ENCODE measurements around the gene AFAP1.

Gene AFAP1

GRCh38 chr4:7863911-7864681, 75.6 kb downstream of the AFAP1 start:
- no peak for TF ChIP-seq TAF1 (IDR thresholded peaks at IDR 0.05; ENCODE audit: borderline replicate concordance, insufficient read depth, low read length)
- TF ChIP-seq REST (IDR thresholded peaks at IDR 0.05; ENCODE audit: insufficient read depth in 1 of 2, low read depth in 2 of 2, low read length in 2 of 2), result no peak
- TF ChIP-seq SIN3A (IDR thresholded peaks at IDR 0.05; ENCODE audit: borderline replicate concordance, insufficient read depth, low read length), result no peak
- TF ChIP-seq POLR2AphosphoS5 (IDR thresholded peaks at IDR 0.05; ENCODE audit: low read depth, low read length), result no peak
- TF ChIP-seq FOXP2 (optimal IDR thresholded peaks at IDR 0.05; ENCODE audit: borderline replicate concordance, extremely low read depth, extremely low read length, insufficient read depth), result no peak

- TF ChIP-seq SIN3A (IDR thresholded peaks at IDR 0.05; ENCODE audit: borderline replicate concordance, insufficient read depth, low read length), result no peak
- TF ChIP-seq TAF1 (IDR thresholded peaks at IDR 0.05; ENCODE audit: borderline replicate concordance, insufficient read depth, low read length), result no peak
- no peak for TF ChIP-seq FOXP2 (optimal IDR thresholded peaks at IDR 0.05; ENCODE audit: borderline replicate concordance, extremely low read depth, extremely low read length, insufficient read depth)
- TF ChIP-seq POLR2AphosphoS5 (IDR thresholded peaks at IDR 0.05; ENCODE audit: low read depth, low read length), result no peak
- no peak for TF ChIP-seq REST (IDR thresholded peaks at IDR 0.05; ENCODE audit: insufficient read depth in 1 of 2, low read depth in 2 of 2, low read length in 2 of 2)
Measured at GRCh38 chr4:7862561-7863192, 77.0 kb downstream of the AFAP1 start.

GRCh38 chr4:7861440-7861881, 78.2 kb downstream of the AFAP1 start:
- TF ChIP-seq SIN3A (IDR thresholded peaks at IDR 0.05; ENCODE audit: borderline replicate concordance, insufficient read depth, low read length) (no peak), TAF1 (IDR thresholded peaks at IDR 0.05; ENCODE audit: borderline replicate concordance, insufficient read depth, low read length) (no peak), POLR2AphosphoS5 (IDR thresholded peaks at IDR 0.05; ENCODE audit: low read depth, low read length) (no peak)

GRCh38 chr4:7860600-7861163, 79.0 kb downstream of the AFAP1 start:
- TF ChIP-seq TAF1 (IDR thresholded peaks at IDR 0.05; ENCODE audit: borderline replicate concordance, insufficient read depth, low read length) (no peak), REST (IDR thresholded peaks at IDR 0.05; ENCODE audit: insufficient read depth in 1 of 2, low read depth in 2 of 2, low read length in 2 of 2) (no peak), FOXP2 (optimal IDR thresholded peaks at IDR 0.05; ENCODE audit: borderline replicate concordance, extremely low read depth, extremely low read length, insufficient read depth) (no peak), POLR2AphosphoS5 (IDR thresholded peaks at IDR 0.05; ENCODE audit: low read depth, low read length) (no peak), SIN3A (IDR thresholded peaks at IDR 0.05; ENCODE audit: borderline replicate concordance, insufficient read depth, low read length) (no peak)

GRCh38 chr4:7859326-7859725, 80.3 kb downstream of the AFAP1 start:
- TF ChIP-seq SIN3A (IDR thresholded peaks at IDR 0.05; ENCODE audit: borderline replicate concordance, insufficient read depth, low read length), result no peak

GRCh38 chr4:7858498-7858897, 81.2 kb downstream of the AFAP1 start:
- TF ChIP-seq REST (IDR thresholded peaks at IDR 0.05; ENCODE audit: insufficient read depth in 1 of 2, low read depth in 2 of 2, low read length in 2 of 2) (no peak), SIN3A (IDR thresholded peaks at IDR 0.05; ENCODE audit: borderline replicate concordance, insufficient read depth, low read length) (no peak), FOXP2 (optimal IDR thresholded peaks at IDR 0.05; ENCODE audit: borderline replicate concordance, extremely low read depth, extremely low read length, insufficient read depth) (no peak), POLR2AphosphoS5 (IDR thresholded peaks at IDR 0.05; ENCODE audit: low read depth, low read length) (no peak), TAF1 (IDR thresholded peaks at IDR 0.05; ENCODE audit: borderline replicate concordance, insufficient read depth, low read length) (no peak)

Measured in PFSK-1 (cell line).